NCI-H146 treated with DMSO at 0.1 percent for 48 hours (cell line): Measurements from ENCODE around the gene PLAU.

Source experiments
- DNase-seq: peaks from one replicate; lab custom pipeline; 2025; ENCODE audit not compliant: unreplicated experiment; lab: John Stamatoyannopoulos, UW

Gene PLAU

DNA sequence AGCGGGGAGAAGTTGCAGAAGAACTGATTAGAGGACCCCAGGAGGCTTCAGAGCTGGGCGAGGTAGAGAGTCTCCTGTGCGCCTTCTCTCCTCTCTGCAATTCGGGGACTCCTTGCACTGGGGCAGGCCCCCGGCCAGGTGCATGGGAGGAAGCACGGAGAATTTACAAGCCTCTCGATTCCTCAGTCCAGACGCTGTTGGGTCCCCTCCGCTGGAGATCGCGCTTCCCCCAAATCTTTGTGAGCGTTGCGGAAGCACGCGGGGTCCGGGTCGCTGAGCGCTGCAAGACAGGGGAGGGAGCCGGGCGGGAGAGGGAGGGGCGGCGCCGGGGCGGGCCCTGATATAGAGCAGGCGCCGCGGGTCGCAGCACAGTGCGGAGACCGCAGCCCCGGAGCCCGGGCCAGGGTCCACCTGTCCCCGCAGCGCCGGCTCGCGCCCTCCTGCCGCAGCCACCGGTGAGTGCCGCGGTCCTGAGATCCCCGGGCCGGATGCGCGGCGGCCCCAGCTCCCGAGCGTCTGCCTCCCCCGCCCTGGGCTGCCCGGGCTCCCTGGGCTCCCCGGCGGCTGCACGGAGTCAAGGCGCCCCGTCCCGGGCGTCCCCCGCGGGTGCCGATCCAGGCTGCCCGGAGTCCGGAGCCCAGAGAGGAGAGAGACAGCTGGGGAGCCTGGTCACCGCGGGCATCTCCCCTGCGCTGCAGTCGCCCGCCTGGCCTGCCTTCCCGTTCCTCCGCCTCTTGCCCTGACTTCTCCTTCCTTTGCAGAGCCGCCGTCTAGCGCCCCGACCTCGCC, at the start of gene PLAU:
Gene PLAU (plus strand): TSS at position 369 of the 789 bp plus-strand sequence. CDS start 424 bp downstream, outside the sequence.
- peak; percentile 38 for DNase-seq

DNA sequence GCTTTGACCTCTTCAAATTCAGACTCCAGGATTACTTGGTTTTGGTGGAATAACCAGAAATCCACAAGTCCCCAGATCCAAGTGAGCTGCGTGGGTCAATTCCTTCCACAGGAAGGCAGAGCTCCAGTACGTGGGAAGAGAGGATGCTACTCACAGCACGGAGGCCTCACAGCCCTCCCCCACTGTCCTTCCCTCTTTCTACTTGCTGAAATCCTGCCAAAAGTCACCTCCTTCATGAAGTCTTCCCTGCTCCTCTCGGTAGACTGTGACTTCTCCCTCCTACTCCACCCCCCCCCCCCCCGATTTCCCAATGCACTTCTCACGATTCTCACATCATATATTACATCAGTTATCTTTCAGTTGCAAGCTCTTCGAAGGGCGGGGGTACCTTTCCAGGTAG, 48.9 kb upstream of the PLAU start:
- DNase-seq: no peak

- no peak for DNase-seq
Measured at GRCh38 chr10:73863039-73863817, 47.7 kb upstream of the PLAU start.

DNA sequence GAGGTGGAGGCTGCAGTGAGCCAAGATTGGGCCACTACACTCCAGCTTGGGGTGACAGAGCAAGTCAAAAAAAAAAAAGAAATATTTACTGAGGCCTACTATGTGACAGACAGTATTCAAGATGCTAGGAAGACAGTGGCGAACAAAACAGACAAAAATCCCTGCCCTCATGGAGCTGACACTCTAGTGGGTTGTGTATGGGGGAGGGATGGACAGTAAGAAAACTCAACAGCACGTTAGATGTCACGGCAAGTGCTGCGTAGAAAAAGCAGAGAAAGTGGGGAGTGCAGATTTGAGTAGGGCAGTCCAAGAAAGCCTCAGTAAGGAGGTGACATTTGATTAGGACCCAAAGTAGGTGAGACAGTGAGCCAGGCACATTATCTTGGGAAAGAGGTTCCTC, 46.7 kb upstream of the PLAU start:
- DNase-seq: no peak

DNA sequence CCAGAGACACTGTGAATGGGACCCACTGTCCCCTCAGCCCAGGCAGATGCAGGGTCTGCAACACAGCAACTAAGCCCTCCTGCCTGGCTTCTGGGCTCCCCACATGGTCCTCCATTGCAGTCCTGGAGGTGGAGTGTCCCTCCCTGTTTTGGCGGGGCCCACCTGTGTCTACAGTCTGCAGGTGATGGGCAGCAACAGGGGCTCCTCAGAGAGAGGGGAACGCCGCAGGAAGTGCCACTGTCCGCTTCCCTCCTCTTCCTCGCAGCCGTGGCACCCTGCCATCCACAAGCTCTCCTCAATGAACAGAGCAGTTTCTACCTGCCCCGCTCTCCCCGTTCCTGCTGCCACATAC, 45.8 kb upstream of the PLAU start:
- no peak for DNase-seq

GRCh38 chr10:73865459-73866442, 45.2 kb upstream of the PLAU start:
- no peak for DNase-seq

DNA sequence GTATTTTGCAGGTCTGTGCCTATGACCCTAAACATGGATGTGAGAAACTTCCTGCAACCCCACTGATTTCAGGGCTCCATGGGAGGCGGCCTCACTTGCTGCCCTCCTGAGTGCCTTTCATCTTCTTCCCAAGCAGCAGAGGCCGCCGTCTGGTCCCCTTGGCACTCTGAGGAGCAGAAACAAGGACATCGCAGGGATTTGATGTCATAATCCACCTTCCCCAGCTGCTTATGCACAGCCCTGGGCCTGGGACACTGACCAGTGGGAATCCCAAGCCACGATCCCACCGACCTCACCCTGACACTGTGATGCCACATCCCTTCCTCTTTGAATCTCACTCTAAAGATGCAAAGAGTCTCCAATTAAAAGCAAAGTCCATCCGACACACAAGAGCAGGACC, 44.3 kb upstream of the PLAU start:
- no peak for DNase-seq

GRCh38 chr10:73867126-73867807, 43.7 kb upstream of the PLAU start:
- no peak for DNase-seq

- no peak for DNase-seq
Measured at GRCh38 chr10:73867871-73868631, 42.9 kb upstream of the PLAU start.

DNA sequence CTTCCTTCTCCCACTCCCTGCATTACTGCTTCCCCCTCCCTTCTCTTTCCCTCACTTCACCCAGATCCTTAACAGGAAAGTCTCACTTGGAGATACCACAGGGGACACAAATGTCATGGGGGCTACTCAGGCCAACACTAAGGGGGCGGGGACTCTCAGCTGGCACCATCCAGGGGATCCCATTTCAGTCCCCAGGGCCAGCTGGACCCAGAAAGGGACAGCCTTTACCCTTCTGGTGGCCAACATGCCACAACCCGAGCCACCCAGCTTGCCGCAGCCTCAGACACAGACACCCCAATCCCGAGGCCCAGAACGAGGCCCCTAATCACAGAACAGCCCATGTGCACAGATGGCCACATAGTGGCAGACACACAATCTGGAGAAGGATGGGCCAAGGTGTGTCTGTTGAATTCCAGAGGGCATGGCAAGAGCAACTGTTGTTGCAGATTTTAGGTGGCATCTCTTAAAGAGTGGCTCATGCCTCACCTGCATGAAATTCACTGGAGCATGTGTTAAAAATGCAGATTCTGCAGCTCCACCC, 42.2 kb upstream of the PLAU start:
- no peak for DNase-seq

- DNase-seq: no peak
Measured at GRCh38 chr10:73871295-73872189, 39.4 kb upstream of the PLAU start.

GRCh38 chr10:73872190-73872710, 38.7 kb upstream of the PLAU start:
- no peak for DNase-seq

DNA sequence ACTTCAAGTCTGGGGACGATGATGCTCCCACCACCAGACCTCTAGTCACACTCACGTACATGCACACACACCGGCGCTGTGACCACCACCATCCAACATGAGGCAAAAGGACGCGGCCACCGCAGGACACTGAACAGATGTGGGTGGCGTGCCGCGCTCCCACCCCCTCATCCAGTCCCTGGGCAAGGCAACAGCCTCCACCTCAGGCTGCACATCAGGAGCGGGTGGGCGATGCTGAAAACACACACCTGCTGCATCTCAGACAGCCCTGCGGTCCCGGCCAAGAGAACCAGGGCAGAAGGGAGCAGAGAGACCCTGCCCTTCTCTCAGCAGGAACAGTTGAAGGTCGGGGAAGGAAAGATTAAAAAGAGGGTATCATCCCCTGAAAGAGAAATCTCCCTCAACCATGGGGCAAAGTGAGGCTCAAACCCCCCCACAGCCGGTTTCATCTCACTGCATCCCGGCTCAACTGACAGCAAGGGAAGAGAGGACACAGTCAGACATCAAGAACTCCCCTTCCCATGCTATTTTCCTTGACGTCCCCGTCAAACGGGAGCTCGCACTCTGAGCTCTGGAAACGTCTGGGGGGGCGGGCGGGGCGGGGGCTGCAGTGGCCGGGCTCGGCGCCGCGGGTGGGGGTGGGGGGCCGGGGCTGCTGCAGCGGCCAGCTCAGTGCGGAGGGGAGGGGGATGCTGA, 37.6 kb upstream of the PLAU start:
- no peak for DNase-seq

- DNase-seq: no peak
Measured at GRCh38 chr10:73873838-73874215, 37.1 kb upstream of the PLAU start.

DNA sequence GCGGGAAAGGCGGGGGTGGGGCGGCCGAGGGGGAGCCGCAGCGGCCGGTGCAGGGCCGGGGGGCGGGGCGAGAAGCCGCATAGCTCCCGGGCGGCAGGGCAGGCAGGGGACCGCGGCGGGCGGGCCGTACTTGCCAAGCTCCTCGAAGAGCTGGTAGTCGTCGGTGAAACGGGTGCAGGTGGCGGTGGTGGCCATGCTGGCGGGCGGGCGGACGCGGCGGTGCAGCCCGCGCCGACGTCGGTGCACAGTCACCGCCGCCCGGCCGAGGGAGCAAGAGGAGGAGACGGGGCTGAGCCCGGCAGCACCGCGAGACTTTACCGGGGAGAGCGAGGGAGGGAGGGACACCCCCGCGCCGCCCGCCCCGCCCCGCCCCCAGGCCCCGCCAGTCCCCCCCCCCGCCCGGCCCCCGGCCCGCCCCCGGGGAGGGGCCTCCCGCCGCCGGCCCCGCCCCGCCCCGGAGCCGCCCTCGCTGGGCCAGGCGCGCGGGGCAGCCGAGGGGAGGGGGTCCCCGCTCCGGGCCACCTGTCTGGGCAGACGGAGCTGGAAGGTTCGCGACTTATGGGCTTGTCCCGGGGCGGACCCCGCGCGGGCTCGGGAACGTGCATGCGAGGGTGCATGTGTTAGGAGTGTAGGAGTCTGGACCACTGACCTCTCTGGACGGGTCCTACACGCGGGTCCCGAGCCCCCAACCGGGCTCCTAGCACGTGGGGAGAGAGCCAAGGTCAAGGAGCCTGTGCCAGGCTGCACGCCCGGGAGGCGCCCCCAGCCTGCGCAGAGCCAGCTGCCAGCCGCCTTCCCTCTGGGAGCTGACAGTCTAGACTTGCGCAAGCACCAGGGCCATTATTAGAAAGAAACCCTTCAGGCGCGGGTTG, 36.4 kb upstream of the PLAU start, which contains the start of gene CAMK2G:
Gene CAMK2G (minus strand): TSS at position 289 of the 872 bp plus-strand sequence. CDS start 94 bp downstream, at position 195.
- DNase-seq: peak; percentile 51

- DNase-seq: no peak
Measured at GRCh38 chr10:73875139-73875475, 35.8 kb upstream of the PLAU start.

- DNase-seq: no peak
Measured at GRCh38 chr10:73876157-73876556, 34.8 kb upstream of the PLAU start.
